Embryonic facial prominence (tissue), 1 donor: Measurements from ENCODE around the gene PLP1.
A peak's percentile ranks its signal among the peaks of the same experiment; 100 is the strongest.
"Not testable (repeated sequence)": the region's sequence is repeated elsewhere in the genome, so short reads cannot be mapped to it uniquely, and the experiment has no call there.

ENCODE experiments used
- DNase-seq: peaks from one replicate; pipeline ENCODE4 v3.0.0-alpha.2; 2016; ENCODE audit errors: extremely low spot score

Gene PLP1

DNA sequence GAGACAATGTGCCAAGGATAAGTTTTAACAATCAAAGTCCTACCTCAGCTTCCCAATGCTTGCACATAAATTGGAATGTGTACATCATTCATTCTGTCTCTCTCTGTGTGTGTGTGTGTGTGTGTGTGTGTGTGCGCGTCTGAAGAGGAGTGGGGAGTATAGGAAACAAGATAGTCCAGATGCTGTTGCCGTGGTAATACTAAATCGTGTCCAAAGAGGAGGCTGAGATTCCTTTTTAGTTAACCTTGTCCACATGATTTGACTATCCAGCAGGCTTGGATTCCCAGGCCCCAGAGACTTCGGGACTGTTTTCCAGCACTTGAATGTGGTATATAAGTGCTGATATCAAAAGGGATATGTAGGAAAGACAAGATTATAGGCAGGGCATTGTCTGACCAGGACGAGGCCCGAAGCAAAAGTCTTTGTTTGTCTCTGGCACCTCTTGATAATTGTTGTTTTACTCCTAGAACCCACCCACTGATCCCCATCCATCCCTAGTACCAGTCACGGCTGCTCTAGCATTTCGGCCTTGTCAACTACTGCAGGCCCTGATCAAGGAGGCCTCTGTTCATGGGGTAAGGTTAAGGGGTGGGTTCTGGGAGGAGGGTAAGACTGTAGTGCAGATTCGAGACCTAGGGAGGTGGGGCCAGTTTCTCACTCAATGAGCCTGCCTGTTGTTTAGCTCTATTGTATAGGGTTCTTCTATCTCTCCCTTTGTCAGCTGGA is 3.9 kb downstream of the PLP1 start:
- DNase-seq = no peak

DNA sequence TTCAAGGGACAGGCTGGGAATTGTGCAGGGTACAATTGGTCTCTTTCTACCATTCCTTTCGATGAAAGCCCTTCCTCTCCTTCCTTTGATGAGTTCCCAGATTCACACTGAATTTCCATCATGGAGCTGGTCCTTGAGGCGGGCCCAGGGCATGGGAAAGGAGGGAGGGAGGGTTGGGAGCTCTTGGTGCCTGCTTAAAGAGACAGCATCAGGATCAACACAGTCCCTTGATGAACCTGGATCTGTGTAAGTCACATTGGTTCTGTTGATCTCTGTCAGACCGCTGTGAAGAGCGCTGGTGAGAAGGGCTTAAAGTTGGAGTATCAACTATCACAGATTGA is 4.4 kb downstream of the PLP1 start:
- DNase-seq = no peak

DNA sequence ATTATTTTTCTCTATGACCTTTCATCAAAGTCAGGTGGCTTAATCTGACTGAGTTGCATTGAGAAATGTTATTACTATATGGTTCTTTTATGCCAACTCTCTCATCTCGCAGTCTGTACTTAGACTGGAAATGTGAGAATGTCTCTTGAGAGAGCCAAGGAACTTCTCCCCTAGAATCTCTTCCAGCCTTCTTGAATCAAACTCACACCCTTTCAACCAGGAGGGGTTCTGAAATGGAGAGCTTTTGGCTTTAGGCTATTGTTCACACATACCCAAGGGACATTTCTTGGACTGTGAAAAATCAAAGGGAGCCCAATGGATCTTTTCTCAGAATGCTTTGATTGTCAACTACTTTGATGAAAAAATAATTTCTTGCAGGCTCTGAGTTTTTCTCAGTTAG is 5.1 kb downstream of the PLP1 start:
- no peak for DNase-seq

DNA sequence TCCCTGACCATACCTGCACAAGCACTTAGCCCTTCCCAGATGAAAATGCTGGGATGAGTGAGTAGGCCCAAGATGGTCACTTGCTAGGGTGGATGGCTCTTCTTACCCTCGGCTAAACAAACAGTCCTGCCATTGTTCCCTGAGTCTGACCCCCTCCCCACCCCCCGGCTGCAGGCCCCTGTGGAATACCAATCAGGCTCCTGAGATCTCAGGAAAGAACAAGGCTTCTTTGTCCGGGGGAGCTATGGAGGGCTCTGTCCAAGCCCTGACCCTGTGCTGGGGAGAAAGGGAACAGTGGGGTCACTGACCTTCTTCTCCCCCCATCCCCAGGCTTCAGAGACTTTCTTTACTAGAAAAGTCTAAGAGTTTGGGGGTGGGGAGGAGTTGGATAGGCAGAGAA is 6.0 kb downstream of the PLP1 start:
- DNase-seq = no peak

DNA sequence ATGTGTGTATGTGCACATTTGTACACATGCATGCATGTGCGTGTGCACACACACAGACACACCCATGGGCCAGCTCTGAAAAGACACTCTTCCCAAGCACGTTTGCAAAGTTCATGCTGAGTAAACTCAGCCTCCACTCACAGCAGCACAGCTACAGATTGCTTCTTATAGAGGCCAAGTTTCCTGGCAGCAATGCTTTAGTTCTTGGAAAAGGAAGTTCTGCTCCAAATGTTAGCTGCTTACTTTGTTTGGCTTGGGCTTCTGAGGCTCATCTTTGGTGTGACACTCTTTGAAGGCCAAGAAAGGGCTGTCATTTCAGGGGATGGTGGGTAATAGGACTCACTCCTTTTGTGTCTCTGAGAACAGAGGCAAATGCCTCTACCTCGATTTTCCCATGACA is 6.6 kb downstream of the PLP1 start:
- no peak for DNase-seq

DNA sequence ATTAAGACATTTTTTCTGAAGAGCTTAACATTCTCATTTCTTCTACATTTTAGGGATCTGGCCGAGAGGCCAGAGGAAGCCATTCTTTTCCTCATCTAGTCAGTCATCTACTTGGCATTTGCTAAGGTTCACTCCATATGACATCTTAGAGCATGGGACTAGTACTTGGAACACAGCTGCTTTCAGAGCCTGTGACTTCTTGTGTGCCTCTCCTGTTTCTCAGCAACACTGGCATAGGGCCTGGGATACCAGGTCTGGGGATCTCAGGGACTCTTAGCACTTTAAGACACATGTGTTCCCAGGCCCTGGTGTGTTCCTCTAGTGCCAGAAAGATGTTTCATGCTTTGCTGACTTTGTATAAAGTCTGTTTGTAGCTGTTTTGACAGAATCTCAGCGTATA is 7.3 kb downstream of the PLP1 start:
- DNase-seq = no peak

DNA sequence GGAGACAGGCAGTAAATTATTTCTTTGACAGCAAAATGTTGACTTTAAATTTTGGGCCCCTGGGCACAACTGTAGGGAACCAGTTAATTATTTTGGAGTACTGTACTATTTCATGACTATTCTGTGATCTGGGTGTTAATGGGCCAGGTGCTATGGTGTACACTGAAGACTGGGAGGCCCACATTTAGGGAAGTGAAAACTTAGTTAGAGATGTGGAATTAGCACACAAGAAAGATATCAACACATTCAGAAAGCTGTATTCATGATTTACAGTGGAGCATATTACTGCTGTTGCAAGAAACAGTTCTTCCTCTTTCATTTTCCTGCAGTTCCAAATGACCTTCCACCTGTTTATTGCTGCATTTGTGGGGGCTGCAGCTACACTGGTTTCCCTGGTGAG is 12.4 kb downstream of the PLP1 start:
- no peak for DNase-seq

DNA sequence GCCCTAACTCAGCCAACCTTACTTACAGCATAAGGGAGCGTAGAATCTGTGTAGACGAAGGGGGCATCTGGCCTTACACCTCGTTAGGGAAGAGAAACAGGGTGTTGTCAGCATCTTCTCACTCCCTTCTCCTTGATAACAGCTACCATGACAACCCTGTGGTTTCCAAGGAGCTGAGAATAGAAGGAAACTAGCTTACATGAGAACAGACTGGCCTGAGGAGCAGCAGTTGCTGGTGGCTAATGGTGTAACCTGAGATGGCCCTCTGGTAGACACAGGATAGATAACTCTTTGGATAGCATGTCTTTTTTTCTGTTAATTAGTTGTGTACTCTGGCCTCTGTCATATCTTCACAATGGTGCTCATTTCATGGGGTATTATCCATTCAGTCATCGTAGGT is 14.6 kb downstream of the PLP1 start:
- no peak for DNase-seq

DNA sequence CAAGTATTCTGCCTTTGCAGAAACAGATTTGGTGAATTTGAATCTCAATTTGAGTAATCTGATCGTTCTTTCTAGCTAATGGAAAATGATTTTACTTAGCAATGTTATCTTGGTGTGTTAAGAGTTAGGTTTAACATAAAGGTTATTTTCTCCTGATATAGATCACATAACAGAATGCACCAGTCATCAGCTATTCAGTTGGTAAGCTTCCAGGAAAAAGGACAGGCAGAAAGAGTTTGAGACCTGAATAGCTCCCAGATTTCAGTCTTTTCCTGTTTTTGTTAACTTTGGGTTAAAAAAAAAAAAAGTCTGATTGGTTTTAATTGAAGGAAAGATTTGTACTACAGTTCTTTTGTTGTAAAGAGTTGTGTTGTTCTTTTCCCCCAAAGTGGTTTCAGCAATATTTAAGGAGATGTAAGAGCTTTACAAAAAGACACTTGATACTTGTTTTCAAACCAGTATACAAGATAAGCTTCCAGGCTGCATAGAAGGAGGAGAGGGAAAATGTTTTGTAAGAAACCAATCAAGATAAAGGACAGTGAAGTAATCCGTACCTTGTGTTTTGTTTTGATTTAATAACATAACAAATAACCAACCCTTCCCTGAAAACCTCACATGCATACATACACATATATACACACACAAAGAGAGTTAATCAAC is 15.3 kb downstream of the PLP1 start:
- DNase-seq = no peak

DNA sequence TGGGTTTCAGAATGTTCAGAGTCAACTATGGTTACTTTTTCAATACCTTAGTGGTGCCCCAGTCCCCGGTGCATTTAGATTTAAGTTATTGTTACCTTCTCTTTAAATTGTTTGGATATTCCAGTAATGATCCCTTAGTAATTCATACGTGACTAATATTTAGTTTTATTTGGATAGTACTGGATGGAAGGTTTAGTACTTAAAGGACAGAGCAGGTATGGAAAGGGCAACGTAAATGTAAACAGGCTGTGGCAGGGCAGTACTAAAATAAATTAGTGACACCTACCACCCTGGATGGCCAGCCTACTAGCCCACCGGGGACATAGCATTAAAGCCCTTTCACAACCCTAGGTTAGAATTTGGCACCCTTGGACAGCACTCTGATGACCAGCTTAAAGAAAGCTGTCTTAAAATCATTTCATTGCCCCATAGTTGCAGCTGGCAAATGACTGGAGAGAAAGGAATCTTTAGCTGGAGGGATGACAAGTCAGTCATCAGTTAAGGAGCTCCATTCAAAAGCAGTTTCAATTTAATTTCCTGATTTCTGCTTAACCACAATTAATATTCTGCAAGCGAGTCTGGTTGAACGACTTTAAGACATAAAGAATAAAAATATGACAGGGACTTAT is 16.4 kb downstream of the PLP1 start:
- DNase-seq = no peak

DNA sequence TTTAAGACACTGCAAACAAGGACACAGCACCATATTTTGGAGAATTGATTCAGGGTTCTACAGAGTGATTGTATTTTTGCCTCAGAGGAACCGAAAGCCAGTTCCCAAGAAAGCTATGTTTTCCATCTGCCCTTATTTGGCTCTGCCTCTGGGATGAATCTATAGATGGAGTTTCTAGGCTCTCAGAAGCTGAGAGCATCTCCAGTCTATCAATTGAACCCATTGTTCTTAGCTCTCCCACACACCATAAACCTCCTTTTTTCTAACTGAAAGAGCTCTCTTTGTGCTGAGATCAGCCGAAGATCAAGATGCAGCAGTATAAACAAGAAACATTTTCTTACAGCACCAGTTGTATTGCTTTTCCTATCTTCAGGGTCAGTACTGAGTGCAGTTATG is 16.9 kb downstream of the PLP1 start:
- no peak for DNase-seq

DNA sequence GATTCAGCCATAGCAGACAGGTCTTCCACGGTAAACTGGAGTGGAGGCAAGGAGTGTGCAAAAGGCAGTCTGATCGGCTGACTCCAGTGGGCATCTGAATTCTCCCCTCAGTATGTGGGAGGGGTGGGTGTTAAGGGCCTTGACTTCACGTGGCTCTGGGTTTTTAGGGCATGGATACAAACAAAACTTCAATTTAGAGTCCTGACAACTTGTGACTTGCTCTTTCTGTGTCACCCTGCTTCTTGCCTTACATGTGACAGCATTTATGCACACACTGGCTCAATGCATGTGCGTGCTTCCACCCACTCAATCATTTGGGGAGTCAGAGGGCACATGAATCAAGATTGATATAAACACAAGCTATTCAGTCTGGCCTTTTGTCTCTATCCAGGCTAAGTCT is 17.5 kb downstream of the PLP1 start:
- no peak for DNase-seq

DNA sequence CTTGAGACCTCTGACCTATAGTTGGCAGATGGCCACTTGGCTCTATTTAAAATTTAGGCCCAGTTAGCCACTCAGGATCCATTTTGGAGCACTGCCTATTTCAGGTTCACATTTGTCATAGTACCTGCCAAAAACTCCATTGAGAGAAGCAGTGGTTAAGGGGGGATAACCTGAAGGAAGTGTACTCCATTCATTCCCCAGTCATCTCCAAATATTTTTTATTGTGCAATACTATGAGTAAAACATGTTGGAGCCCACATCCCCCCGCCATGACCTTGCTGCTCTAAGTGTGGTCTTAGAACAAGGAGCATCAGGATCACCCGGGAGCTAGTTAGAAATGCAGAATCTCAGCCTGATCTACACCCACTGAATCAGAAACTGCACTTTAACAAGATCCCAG is 21.1 kb downstream of the PLP1 start:
- no peak for DNase-seq

DNA sequence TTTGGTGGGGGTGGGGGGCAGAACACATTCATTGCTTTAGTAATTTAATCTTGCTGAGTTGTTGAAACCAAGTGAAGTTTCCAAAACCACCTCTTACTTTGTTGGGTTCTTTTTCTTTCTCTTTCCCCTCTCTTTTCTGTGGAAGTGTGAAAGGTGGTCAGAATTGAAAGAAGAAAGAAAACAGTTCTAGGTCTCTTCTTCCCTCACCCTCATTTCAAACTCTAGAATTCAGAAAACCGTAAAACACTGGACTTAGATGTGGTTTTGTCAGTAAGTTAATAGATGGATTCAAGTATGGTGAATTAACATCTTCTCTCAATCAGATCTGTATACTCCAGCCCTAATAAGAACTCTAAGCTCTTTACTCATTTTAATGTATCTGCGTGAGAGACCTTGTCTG is 23.7 kb downstream of the PLP1 start:
- DNase-seq = no peak

DNA sequence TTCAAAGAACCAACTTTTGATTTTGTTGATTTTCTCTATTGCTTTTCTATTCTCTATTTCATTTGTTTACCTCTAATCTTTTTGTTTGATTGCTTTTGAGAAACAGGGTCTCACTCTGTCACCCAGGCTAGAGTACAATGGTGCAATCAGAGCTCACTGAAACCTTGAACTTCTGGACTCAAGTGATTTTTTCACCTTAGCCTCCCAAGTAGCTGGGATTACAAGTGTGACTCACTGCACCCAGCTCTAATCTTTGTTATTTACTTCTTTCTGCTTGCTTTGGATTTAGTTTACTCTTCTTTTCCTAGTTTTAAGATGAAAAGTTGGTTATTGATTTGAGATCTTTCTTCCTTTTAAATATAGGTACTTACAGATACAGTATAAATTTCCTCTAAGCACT is 29.2 kb downstream of the PLP1 start:
- no peak for DNase-seq

DNA sequence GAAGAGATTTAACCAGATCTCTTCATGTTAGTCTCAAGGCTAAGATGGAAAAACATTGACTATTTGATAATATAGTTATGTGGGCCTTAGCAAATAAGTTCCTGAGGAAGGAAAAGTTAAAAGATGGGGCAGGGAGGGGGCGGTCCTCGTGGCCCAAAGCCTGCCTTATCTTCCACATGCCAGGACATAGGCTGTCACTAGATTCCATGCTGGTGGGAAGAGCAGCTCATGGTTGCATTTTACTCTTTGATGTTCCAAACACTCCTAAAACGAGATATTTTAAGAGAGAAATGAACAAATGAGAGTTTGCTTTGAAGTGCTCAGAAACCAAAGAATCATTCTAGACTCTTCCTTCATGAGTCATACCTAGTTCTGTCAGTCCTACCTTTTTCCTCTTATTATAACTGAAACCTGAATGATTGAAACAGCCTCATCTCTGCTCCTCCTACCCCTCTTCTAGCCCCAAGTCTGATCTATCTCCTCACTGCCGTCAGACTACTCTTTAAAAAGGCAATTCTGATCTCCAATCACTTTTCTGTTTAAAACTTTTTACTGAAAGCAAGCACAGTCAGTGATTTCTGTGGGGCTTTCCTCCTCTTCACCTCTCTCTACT is 30.3 kb downstream of the PLP1 start:
- no peak for DNase-seq

DNA sequence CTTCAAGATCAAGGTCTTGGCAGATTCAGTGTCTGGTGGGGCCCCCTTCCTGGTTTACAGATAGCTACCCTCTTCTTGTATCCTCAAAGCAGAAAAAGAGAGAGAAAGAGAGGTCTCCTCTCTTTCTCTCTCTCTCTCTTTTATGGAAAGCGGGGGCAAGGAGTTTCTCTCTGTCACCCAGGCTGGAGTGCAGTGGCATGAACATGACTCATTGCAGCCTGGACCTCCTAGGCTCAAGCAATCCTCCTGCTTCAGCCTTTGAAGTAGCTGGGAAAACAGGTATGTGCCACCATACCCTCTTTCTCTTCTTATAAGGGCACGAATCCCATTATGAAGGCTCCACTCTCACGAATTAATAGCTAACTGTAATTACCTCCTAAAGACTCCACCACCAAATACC is 35.2 kb downstream of the PLP1 start:
- no peak for DNase-seq

DNA sequence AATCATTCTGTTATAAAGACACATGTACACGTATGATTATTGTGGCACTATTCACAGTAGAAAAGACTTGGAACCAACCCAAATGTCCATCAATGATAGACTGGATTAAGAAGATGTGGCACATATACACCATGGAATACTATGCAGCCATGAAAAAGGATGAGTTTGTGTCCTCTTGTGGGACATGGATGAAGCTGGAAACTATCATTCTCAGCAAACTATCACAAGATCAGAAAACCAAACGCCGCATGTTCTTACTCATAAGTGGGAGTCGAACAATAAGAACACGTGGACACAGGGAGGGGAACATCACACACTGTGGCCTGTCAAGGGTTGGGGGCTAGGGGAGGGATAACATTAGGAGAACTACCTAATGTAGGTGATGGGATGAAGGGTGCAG is 40.5 kb downstream of the PLP1 start:
- not testable (repeated sequence) for DNase-seq

DNA sequence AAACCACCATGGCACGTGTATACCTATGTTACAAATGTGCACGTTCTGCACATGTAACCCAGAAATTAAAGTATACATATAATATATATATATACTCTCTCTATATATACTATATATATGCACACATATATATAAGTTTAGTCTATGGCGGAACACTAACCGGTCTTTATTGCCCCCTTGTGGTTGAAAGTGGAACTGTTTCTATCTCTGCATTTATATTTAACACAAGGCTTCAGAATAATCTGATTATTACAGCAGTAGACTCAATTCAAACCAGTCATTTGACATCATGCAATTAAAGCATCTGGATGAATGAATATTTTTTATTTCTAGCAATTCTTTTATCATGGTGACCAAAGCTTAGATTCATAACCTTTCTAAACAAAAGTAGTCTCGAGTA is 40.9 kb downstream of the PLP1 start:
- DNase-seq = peak; percentile 18

DNA sequence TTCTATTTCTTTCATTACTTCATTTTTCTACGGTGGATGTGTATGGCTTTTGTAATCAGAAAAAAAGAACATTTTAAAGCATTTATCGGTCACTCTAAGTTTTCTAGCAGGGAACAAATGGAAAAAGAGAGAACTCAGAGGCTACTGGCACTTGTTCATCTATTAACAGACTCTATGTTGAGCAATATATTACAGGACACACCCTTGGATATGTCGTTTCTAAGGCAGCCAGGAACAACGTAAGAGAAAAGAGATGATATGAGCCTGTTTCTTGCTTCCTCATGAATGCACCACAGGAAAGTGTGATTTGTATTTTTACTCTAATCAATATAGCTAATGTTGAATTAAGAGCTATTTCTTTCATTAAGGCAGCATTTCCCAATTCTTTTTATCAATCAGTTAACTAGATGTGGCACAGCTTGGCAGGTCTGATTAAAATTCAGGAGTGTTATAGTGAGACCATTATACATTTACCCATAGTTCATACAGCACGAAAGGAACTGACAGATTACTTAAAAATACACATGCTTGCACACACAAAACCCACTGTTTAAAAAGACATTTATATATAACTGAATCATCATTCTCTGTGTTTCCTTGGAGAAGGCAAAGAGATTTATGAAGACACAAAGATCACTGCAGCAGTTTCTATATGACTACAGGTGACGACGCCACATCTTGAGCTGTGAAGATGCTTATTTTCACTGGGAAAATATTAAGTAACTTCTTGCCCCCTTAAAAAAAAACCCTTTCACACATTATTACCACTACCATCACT is 42.4 kb downstream of the PLP1 start:
- DNase-seq = no peak

DNA sequence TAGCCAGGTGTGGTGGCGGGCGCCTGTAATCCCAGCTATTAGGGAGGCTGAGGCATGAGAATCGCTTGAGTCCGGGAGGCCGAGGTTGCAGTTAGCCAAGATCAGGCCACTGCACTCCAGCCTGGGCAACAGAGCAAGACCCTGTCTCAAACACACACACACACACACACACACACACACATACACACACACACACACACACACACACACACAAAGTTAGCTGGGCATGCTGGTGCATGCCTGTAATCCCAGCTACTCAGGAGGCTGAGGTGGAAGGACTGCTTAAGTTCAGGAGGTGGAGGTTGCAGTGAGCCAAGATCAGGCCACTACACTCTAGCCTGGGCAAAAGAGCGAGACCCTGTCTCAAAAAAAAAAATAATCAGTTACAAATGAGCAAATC is 44.2 kb downstream of the PLP1 start:
- not testable (repeated sequence) for DNase-seq

DNA sequence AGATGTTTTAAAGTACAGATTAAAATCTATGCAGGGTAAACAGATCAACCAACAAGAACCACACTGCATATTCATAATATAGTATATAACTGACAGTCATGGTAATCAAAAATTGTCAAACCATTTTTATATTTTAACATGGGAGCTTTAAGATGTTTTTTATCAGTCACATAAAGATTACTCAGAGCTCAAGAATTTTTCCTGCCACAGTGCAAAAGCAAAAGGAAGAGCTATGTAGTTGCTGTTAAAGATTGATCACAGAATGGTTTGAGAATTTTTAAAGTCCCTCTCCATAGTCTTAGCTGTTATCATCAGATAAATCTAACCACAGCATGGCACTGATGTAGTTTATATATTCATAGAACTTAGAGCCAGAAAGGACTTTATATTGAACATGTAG is 47.0 kb downstream of the PLP1 start:
- DNase-seq = no peak
